IMR-90 (cell line): ENCODE measurements around the gene NGEF. TPM values are rescaled to one million over a fixed set of nuclear protein-coding genes. Genes with fewer than 3 reads are reported as not detected.

ENCODE experiments used
- ATAC-seq: fragments of 200-7000 bp; cut with Tn5 transposase; 2 replicates; pipeline ENCODE4 v1.9.1; 2020; ENCODE audit warnings: low read depth, mild to moderate bottlenecking, moderate library complexity
- BruUV-seq: library from RNA; stranded (reverse); fragments of 400-500 nt; replicated peaks from 2 replicates; lab custom pipeline; 2021; lab: Mats Ljungman, UMichigan
- CTCF ChIA-PET: fragments of 300-600 bp; formaldehyde crosslinking; extraction: SDS; loops from one replicate; lab custom pipeline; 2021; ENCODE audit warnings: antibody characterized with exemption; lab: Yijun Ruan, JAX
- POLR2A ChIA-PET: fragments of 300-600 bp; sonication (Branson Sonifier 250); formaldehyde crosslinking; loops from one replicate; lab custom pipeline; 2022; ENCODE audit warnings: antibody characterized with exemption; ENCODE audit not compliant: unreplicated experiment; lab: Charles Lee
- DNase-seq: peaks from one replicate; pipeline ENCODE4 v3.0.0; 2013
- H2AFZ ChIP-seq: replicated peaks from 2 replicates; pipeline ENCODE3; 2013; ENCODE audit warnings: low read length, mild to moderate bottlenecking; ENCODE audit not compliant: poor library complexity
- H2AK5ac ChIP-seq: 2 replicates; pipeline ENCODE4 v1.6.1; 2013; ENCODE audit warnings: low read depth, low read length, inconsistent platforms
- H2AK9ac ChIP-seq: replicated peaks from 2 replicates; pipeline ENCODE3; 2013; ENCODE audit warnings: mild to moderate bottlenecking, low read depth, low read length, moderate library complexity; ENCODE audit not compliant: poor library complexity
- H2BK120ac ChIP-seq: 2 replicates; pipeline ENCODE4 v1.6.1; 2013; ENCODE audit warnings: low read depth, low read length, inconsistent platforms
- H2BK15ac ChIP-seq: 3 replicates; pipeline ENCODE4 v1.6.1; 2013; ENCODE audit warnings: low read depth, low read length, inconsistent platforms
- H2BK20ac ChIP-seq: 2 replicates; pipeline ENCODE4 v1.6.1; 2013; ENCODE audit warnings: low read depth, mild to moderate bottlenecking, inconsistent platforms, low read length, moderate library complexity
- H2BK5ac ChIP-seq: 2 replicates; pipeline ENCODE4 v1.6.1; 2013; ENCODE audit warnings: mild to moderate bottlenecking, low read depth, low read length, inconsistent platforms; ENCODE audit not compliant: poor library complexity, severe bottlenecking
- H3K14ac ChIP-seq: replicated peaks from 2 replicates; pipeline ENCODE4 v1.6.1; 2013; ENCODE audit warnings: low read depth, low read length, inconsistent platforms
- H3K18ac ChIP-seq: 2 replicates; pipeline ENCODE4 v1.6.1; 2013; ENCODE audit warnings: low read depth, low read length, control low read depth
- H3K23ac ChIP-seq: 2 replicates; pipeline ENCODE4 v1.6.1; 2013; ENCODE audit warnings: low read depth, low read length, inconsistent platforms
- H3K27ac ChIP-seq: 2 replicates; pipeline ENCODE4 v1.5.1; 2013; ENCODE audit warnings: mild to moderate bottlenecking, control low read depth, low read length; ENCODE audit not compliant: insufficient read depth
- H3K27me3 ChIP-seq: 2 replicates; pipeline ENCODE4 v1.6.1; 2013; ENCODE audit warnings: low read length; ENCODE audit not compliant: control insufficient read depth, insufficient read depth
- H3K36me3 ChIP-seq: 2 replicates; pipeline ENCODE4 v1.6.1; 2013; ENCODE audit warnings: low read length, mixed read lengths; ENCODE audit not compliant: control insufficient read depth, insufficient read depth
- H3K4ac ChIP-seq: 2 replicates; pipeline ENCODE4 v1.6.1; 2013; ENCODE audit warnings: low read depth, low read length, inconsistent platforms
- H3K4me1 ChIP-seq: 2 replicates; pipeline ENCODE4 v1.6.1; 2013; ENCODE audit warnings: low read length, mixed read lengths; ENCODE audit not compliant: control insufficient read depth, insufficient read depth
- H3K4me2 ChIP-seq: 2 replicates; pipeline ENCODE4 v1.6.1; 2013; ENCODE audit warnings: low read depth, mild to moderate bottlenecking, control low read depth, low read length, moderate library complexity
- H3K4me3 ChIP-seq: 2 replicates; pipeline ENCODE4 v1.5.1; 2013; ENCODE audit warnings: low read depth, mild to moderate bottlenecking, control low read depth, low read length, moderate library complexity; ENCODE audit not compliant: insufficient read depth
- H3K56ac ChIP-seq: 2 replicates; pipeline ENCODE4 v1.6.1; 2013; ENCODE audit warnings: low read length, inconsistent platforms; ENCODE audit not compliant: insufficient read depth; ENCODE audit errors: extremely low read depth
- H3K79me1 ChIP-seq, 2 experiments: 2 replicates each; pipeline ENCODE4 v1.6.1; 2013; ENCODE audit warnings: low read length in 2 of 2, inconsistent platforms in 1 of 2, low read depth in 1 of 2
- H3K9ac ChIP-seq: 2 replicates; pipeline ENCODE4 v1.6.1; 2013; ENCODE audit warnings: low read depth, low read length, control low read depth
- H3K9me1 ChIP-seq: 2 replicates; pipeline ENCODE4 v1.6.1; 2013; ENCODE audit warnings: low read length, inconsistent platforms; ENCODE audit not compliant: insufficient read depth
- H3K9me3 ChIP-seq: 2 replicates; pipeline ENCODE4 v1.6.1; 2013; ENCODE audit warnings: low read length; ENCODE audit not compliant: control insufficient read depth, insufficient read depth
- H4K20me1 ChIP-seq: 2 replicates; pipeline ENCODE4 v1.6.1; 2013; ENCODE audit warnings: low read length, inconsistent platforms; ENCODE audit not compliant: insufficient read depth
- H4K5ac ChIP-seq: 2 replicates; pipeline ENCODE4 v1.6.1; 2013; ENCODE audit warnings: mild to moderate bottlenecking, low read depth, low read length, control low read depth
- H4K8ac ChIP-seq, 2 experiments: 2 replicates each; pipeline ENCODE4 v1.6.1; 2013; ENCODE audit warnings: low read depth in 2 of 2, low read length in 2 of 2, control low read depth in 1 of 2, inconsistent platforms in 1 of 2
- H4K91ac ChIP-seq: 2 replicates; pipeline ENCODE4 v1.6.1; 2013; ENCODE audit warnings: low read depth, low read length, inconsistent platforms; ENCODE audit not compliant: insufficient read depth
- BHLHE40 ChIP-seq: fragments of 150-350 bp; IDR thresholded peaks from 2 replicates; pipeline ENCODE4 v1.6.1; 2016; ENCODE audit warnings: mild to moderate bottlenecking, low read depth, low read length
- CHD1 ChIP-seq: IDR thresholded peaks from 2 replicates; pipeline ENCODE4 v1.6.1; 2012; ENCODE audit warnings: low read depth, low read length, improper control_type of control experiment
- FOS ChIP-seq: fragments of 150-350 bp; IDR thresholded peaks from 2 replicates; pipeline ENCODE4 v1.6.1; 2016; ENCODE audit warnings: low read depth, low read length
- MAFK ChIP-seq: IDR thresholded peaks from 2 replicates; pipeline ENCODE4 v1.6.1; 2012; ENCODE audit warnings: low read depth, low read length, improper control_type of control experiment
- NFE2L2 ChIP-seq: fragments of 150-350 bp; IDR thresholded peaks from 2 replicates; pipeline ENCODE4 v1.6.1; 2016; ENCODE audit warnings: low read depth, mild to moderate bottlenecking, low read length
- POLR2A ChIP-seq: IDR thresholded peaks from 2 replicates; pipeline ENCODE4 v1.6.1; 2012; ENCODE audit warnings: mild to moderate bottlenecking, low read depth, low read length
- RCOR1 ChIP-seq: IDR thresholded peaks from 2 replicates; pipeline ENCODE4 v1.6.1; 2012; ENCODE audit warnings: mild to moderate bottlenecking, low read length, improper control_type of control experiment; ENCODE audit not compliant: insufficient replicate concordance
- RFX5 ChIP-seq: IDR thresholded peaks from 2 replicates; pipeline ENCODE4 v1.8.0; 2012; ENCODE audit warnings: low read depth, mild to moderate bottlenecking, low read length, moderate library complexity
- SMC3 ChIP-seq: fragments of 150-350 bp; IDR thresholded peaks from 2 replicates; pipeline ENCODE4 v1.6.1; 2016; ENCODE audit warnings: low read depth, mild to moderate bottlenecking, antibody characterized with exemption, low read length, moderate library complexity
- WGBS, 2 experiments: methylation state at CpG; one replicate each; pipeline versions ENCODE4 v1.1.5 to v1.1.7; 2013; ENCODE audit warnings: missing lambda C conversion rate in 2 of 2; ENCODE audit not compliant: insufficient read length in 1 of 2; ENCODE audit errors: extremely low coverage in 2 of 2; 5-methylcytosine and 5-hydroxymethylcytosine counted together
- dilution Hi-C: fragments of 300-500 bp; cut with HindIII; formaldehyde crosslinking; loops from one replicate; pipeline ENCODE4 v1.14.3; 2018; ENCODE audit warnings: low sequenced_read_pairs; ENCODE audit not compliant: unreplicated experiment
- in situ Hi-C: fragments of 300-500 bp; cut with MboI; formaldehyde crosslinking; loops from 3 replicates; pipeline ENCODE4 v1.14.3; 2019; ENCODE audit warnings: low sequenced_read_pairs, inconsistent platforms, mixed read lengths
- intact Hi-C: fragments of 100-400 bp; cut with micrococcal nuclease; formaldehyde crosslinking; loops from 2 replicates; pipeline ENCODE4 v1.10.0; 2022
- polyA plus RNA-seq, 3 experiments: library from polyadenylated mRNA; depleted of rRNA; stranded (reverse); fragments of >200 nt; gene quantifications; 2 replicates each; pipeline ENCODE4 v1.2.3, GENCODE V29; 2012; ENCODE audit warnings: low replicate concordance in 1 of 3
- total RNA-seq: library from RNA; depleted of rRNA; stranded (reverse); fragments of >200 nt; gene quantifications from 2 replicates; pipeline ENCODE4 v1.2.3, GENCODE V29; 2012

NGEF gene
- total and polyA plus RNA-seq, 2 of the 4 experiments (the other 2 are of a cell fraction): 1.1 to 1.7 TPM

GRCh38 chr2:232981767-232982360, 31.2 kb downstream of the NGEF start:
- Histone ChIP-seq H3K14ac (no peak overlapping the region), H3K79me1 (no peaks in the 10 kb centered on the region), H3K9ac (no peak overlapping the region), H2BK20ac (no peak overlapping the region), H3K9me3 (no peaks in the 10 kb centered on the region), H3K18ac (no peak overlapping the region), H3K27ac (no peak overlapping the region), H3K4me3 (no peak overlapping the region), H3K4ac (no peak overlapping the region), H4K5ac (no peak overlapping the region), H3K9me1 (no peaks in the 10 kb centered on the region; the same call in 1 of the 2 replicates), H2AK9ac (no peak overlapping the region), H2BK5ac (no peak overlapping the region), H3K23ac (no peak overlapping the region), H4K20me1 (no peaks in the 10 kb centered on the region), H4K91ac (no peak overlapping the region), H2BK15ac (no peak overlapping the region), H2AK5ac (no peak overlapping the region), H3K4me1 (peaks cover 3% of the 10 kb centered on the region; the same call in 1 of the 2 replicates), H3K36me3 (no peaks in the 10 kb centered on the region), H4K8ac (no peak overlapping the region), H3K27me3 (peaks cover 10% of the 10 kb centered on the region; the same call in 1 of the 2 replicates), H3K4me2 (no peak overlapping the region), H3K56ac (no peak overlapping the region), H2AFZ (no peak overlapping the region), H2BK120ac (no peak overlapping the region)
- DNase-seq (no peak), ATAC-seq (no peak)
- intact Hi-C loops: loop anchor here (10.0 kb wide), 1 partner anchor 273 kb away; the partner anchor contains the start of gene ATG16L1
- TF ChIP-seq MAFK (no peak), BHLHE40 (no peak), RFX5 (no peak), FOS (no peak), POLR2A (no peak), NFE2L2 (no peak), SMC3 (no peak), RCOR1 (no peak), CHD1 (no peak)
- 60% methylated on average over 1 of the region's 5 CpGs; no CpG with 5 or more reads in 1 of the 2 experiments for WGBS, 2 experiments
- in situ Hi-C loops: no loop called here
- POLR2A ChIA-PET: no interaction called here
- BruUV-seq: no TSS peak
- CTCF ChIA-PET: no interaction called here
- dilution Hi-C loops: no loop called here
